GM23338 (cell line): ENCODE measurements around the gene FLNB. TPM values are rescaled to one million over a fixed set of nuclear protein-coding genes. Genes with fewer than 3 reads are reported as not detected.
A peak's percentile ranks its signal among the peaks of the same experiment; 100 is the strongest.

Experiments used
- ATAC-seq: fragments of 200-7000 bp; cut with Tn5 transposase; 3 replicates; pipeline ENCODE4 v1.9.1; 2020
- DNase-seq: peaks from one replicate; pipeline ENCODE4 v3.0.0-alpha.2; 2015; ENCODE audit warnings: low spot score
- H2AFZ ChIP-seq: fragments of 200-600 bp; sonication (generic); 2 replicates; pipeline ENCODE4 v1.8.0; 2016; ENCODE audit warnings: antibody characterized with exemption, mild to moderate bottlenecking, moderate library complexity
- H3F3A ChIP-seq: fragments of 200-600 bp; sonication (generic); replicated peaks from 2 replicates; pipeline ENCODE4 v1.8.0; 2017; ENCODE audit warnings: antibody characterized with exemption, mixed run types, low read depth
- H3K27ac ChIP-seq: fragments of 200-600 bp; sonication (generic); 2 replicates; pipeline ENCODE4 v1.6.1; 2016; ENCODE audit warnings: low read depth
- H3K27me3 ChIP-seq: fragments of 200-600 bp; sonication (generic); 2 replicates; pipeline ENCODE4 v1.8.0; 2016; ENCODE audit warnings: mild to moderate bottlenecking, mixed run types, moderate library complexity; ENCODE audit not compliant: insufficient read depth
- H3K36me3 ChIP-seq: fragments of 200-600 bp; sonication (generic); 2 replicates; pipeline ENCODE4 v1.8.0; 2016; ENCODE audit warnings: mild to moderate bottlenecking; ENCODE audit not compliant: insufficient read depth
- H3K4me1 ChIP-seq: fragments of 200-600 bp; sonication (generic); 2 replicates; pipeline ENCODE4 v1.8.0; 2016; ENCODE audit warnings: mild to moderate bottlenecking, moderate library complexity; ENCODE audit not compliant: insufficient read depth
- H3K4me2 ChIP-seq: fragments of 200-600 bp; sonication (generic); 2 replicates; pipeline ENCODE4 v1.7.1; 2017; ENCODE audit warnings: mixed run types
- H3K4me3 ChIP-seq: fragments of 200-600 bp; sonication (generic); 2 replicates; pipeline ENCODE4 v1.6.1; 2016; ENCODE audit warnings: mixed run types
- H3K79me2 ChIP-seq: fragments of 200-600 bp; sonication (generic); replicated peaks from 2 replicates; pipeline ENCODE4 v1.8.0; 2017; ENCODE audit warnings: mild to moderate bottlenecking; ENCODE audit not compliant: insufficient read depth
- H3K9me2 ChIP-seq: fragments of 200-600 bp; sonication (generic); 2 replicates; pipeline ENCODE4 v1.8.0; 2017; ENCODE audit not compliant: insufficient read depth
- H4K20me1 ChIP-seq: fragments of 200-600 bp; sonication (generic); replicated peaks from 2 replicates; pipeline ENCODE4 v1.8.0; 2017; ENCODE audit warnings: mild to moderate bottlenecking; ENCODE audit not compliant: insufficient read depth
- H3K27ac Mint-ChIP-seq: 2 replicates; pipeline ENCODE4 v1.8.0; 2020; ENCODE audit warnings: inconsistent platforms, mild to moderate bottlenecking, moderate library complexity, mixed read lengths
- H3K27me3 Mint-ChIP-seq: 3 replicates; pipeline ENCODE4 v1.8.0; 2022; ENCODE audit warnings: low read depth, mild to moderate bottlenecking, moderate library complexity, mixed read lengths, inconsistent platforms; ENCODE audit not compliant: insufficient read depth, poor library complexity
- H3K36me3 Mint-ChIP-seq: 3 replicates; pipeline ENCODE4 v1.8.0; 2021; ENCODE audit warnings: low read depth, mild to moderate bottlenecking, inconsistent platforms, moderate library complexity, mixed read lengths
- H3K4me1 Mint-ChIP-seq: 3 replicates; pipeline ENCODE4 v1.8.0; 2020; ENCODE audit warnings: mild to moderate bottlenecking, inconsistent platforms, mixed read lengths
- H3K4me3 Mint-ChIP-seq: 3 replicates; pipeline ENCODE4 v1.8.0; 2021; ENCODE audit warnings: moderate library complexity, mild to moderate bottlenecking, inconsistent platforms, mixed read lengths
- H3K9me3 Mint-ChIP-seq: 3 replicates; pipeline ENCODE4 v1.8.0; 2020; ENCODE audit warnings: moderate library complexity, mild to moderate bottlenecking, inconsistent platforms, mixed read lengths
- CREB1 ChIP-seq: fragments of 250-450 bp; sonication (Bioruptor Pico); IDR thresholded peaks from 2 replicates; pipeline ENCODE4 v1.5.0; 2020; ENCODE audit warnings: low read depth, mild to moderate bottlenecking, moderate library complexity
- EZH2 ChIP-seq: fragments of 200-600 bp; sonication (generic); IDR thresholded peaks from one replicate; pipeline ENCODE4 v1.8.0; 2017; ENCODE audit warnings: antibody characterized with exemption, mild to moderate bottlenecking, low read depth; ENCODE audit not compliant: unreplicated experiment
- EZH2phosphoT487 ChIP-seq: fragments of 200-600 bp; sonication (generic); IDR thresholded peaks from one replicate; pipeline ENCODE4 v1.8.1; 2018; ENCODE audit warnings: antibody characterized with exemption; ENCODE audit not compliant: unreplicated experiment
- NANOG ChIP-seq: IDR thresholded peaks from 2 replicates; pipeline ENCODE4 v1.6.1; 2016; ENCODE audit warnings: antibody characterized with exemption, borderline replicate concordance
- POLR2AphosphoS5 ChIP-seq: IDR thresholded peaks from 2 replicates; pipeline ENCODE4 v1.6.1; 2016; ENCODE audit warnings: antibody characterized with exemption, low read depth
- ZNF114 ChIP-seq: fragments of 250-450 bp; sonication (Bioruptor Pico); IDR thresholded peaks from 2 replicates; pipeline ENCODE4 v1.5.0; 2020; ENCODE audit warnings: mild to moderate bottlenecking, moderate library complexity
- ZNF331 ChIP-seq: fragments of 250-450 bp; sonication (Bioruptor Pico); IDR thresholded peaks from 2 replicates; pipeline ENCODE4 v1.5.0; 2020; ENCODE audit warnings: low read depth, mild to moderate bottlenecking, moderate library complexity
- polyA plus RNA-seq: library from polyadenylated mRNA; unstranded; fragments of >200 nt; fragmentation: Nextera tagmentation; extraction: Ambion mirVana; gene quantifications from 2 replicates; pipeline ENCODE4 v1.2.1, GENCODE V29; 2016
- total RNA-seq: library from RNA; depleted of rRNA; stranded (reverse); fragments of >200 nt; shearing (Covaris generic); gene quantifications from 2 replicates; pipeline ENCODE4 v1.2.3, GENCODE V29; 2014
- TF ChIP-seq, protein P1 (sequence below), 2 experiments: fragments of 200-600 bp in 1 of 2; sonication (generic) in 1 of 2; conservative IDR thresholded peaks; 2 replicates each; pipeline versions ENCODE4 v1.5.1 to v1.6.1; 2016 to 2017; ENCODE audit warnings: antibody characterized with exemption in 2 of 2, low read depth in 2 of 2, mild to moderate bottlenecking in 2 of 2, moderate library complexity in 1 of 2
- TF ChIP-seq, protein P2 (sequence below): IDR thresholded peaks from one replicate; pipeline ENCODE4 v1.6.1; 2018; ENCODE audit warnings: antibody characterized with exemption; ENCODE audit not compliant: unreplicated experiment
- TF ChIP-seq, protein P3 (sequence below): IDR thresholded peaks from 2 replicates; pipeline ENCODE4 v1.6.1; 2016; ENCODE audit warnings: antibody characterized with exemption

FLNB gene
- total and polyA plus RNA-seq, 2 experiments from 2014 or later = 39.7 to 179 TPM

DNA sequence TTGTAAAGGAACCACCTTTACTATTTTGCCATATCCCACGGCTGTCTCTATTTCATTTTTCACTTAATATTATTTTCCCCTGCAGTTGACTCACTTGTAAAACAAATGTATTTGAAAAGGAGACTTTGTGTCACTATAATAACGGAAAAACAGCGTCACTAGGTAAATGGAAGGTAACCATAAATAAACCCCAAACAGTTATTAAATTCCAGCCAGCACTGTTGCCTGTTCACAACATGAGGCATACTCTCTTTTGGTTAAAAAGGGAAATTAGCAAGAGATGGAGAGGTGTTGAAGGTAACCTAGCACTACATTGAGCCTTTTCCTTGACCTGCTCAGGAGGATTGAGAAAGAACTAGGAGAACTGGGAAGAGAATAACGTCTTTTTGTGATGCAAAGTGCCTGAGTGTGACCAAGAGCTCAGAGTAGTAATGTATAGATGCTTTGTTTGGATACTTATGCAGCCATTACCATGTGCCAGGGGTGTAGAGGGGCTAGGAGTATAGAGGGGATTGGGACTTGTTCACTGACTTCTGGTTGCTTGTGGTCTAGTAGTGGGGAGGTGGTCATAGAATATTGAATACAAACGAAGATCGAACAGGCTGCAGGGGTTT lies 19.6 kb downstream of the FLNB start:
- Histone ChIP-seq H3K27ac (peak overlapping the region; percentile 60), H3K9me2 (no peaks in the 10 kb centered on the region), H3K4me2 (peak overlapping the region; percentile 50), H3K36me3 (no peaks in the 10 kb centered on the region), H3K4me1 (peaks cover 73% of the 10 kb centered on the region), H4K20me1 (no peaks in the 10 kb centered on the region; the same call in 1 of the 2 replicates), H2AFZ (no peak overlapping the region), H3K79me2 (peaks cover 100% of the 10 kb centered on the region), H3K27me3 (no peaks in the 10 kb centered on the region), H3K4me3 (peak overlapping the region; percentile 2; the same call in 1 of the 2 replicates), H3F3A (peaks cover 7% of the 10 kb centered on the region; the same call in 1 of the 2 replicates)
- Mint-ChIP-seq H3K27me3 (peaks cover 7% of the 10 kb centered on the region), H3K36me3 (no peaks in the 10 kb centered on the region), H3K4me1 (peaks cover 53% of the 10 kb centered on the region), H3K27ac (peak overlapping the region; percentile 45), H3K9me3 (no peaks in the 10 kb centered on the region), H3K4me3 (peak overlapping the region; percentile 0; the same call in 1 of the 3 replicates)
- ATAC-seq = peak; percentile 45
- TF ChIP-seq ZNF331 (CRISPR knock-in tag) (no peak), EZH2 (no peak), POLR2AphosphoS5 (no peak), EZH2phosphoT487 (no peak), ZNF114 (CRISPR knock-in tag) (no peak), NANOG (no peak), CREB1 (CRISPR knock-in tag) (no peak)
- TF ChIP-seq, protein P1, sequence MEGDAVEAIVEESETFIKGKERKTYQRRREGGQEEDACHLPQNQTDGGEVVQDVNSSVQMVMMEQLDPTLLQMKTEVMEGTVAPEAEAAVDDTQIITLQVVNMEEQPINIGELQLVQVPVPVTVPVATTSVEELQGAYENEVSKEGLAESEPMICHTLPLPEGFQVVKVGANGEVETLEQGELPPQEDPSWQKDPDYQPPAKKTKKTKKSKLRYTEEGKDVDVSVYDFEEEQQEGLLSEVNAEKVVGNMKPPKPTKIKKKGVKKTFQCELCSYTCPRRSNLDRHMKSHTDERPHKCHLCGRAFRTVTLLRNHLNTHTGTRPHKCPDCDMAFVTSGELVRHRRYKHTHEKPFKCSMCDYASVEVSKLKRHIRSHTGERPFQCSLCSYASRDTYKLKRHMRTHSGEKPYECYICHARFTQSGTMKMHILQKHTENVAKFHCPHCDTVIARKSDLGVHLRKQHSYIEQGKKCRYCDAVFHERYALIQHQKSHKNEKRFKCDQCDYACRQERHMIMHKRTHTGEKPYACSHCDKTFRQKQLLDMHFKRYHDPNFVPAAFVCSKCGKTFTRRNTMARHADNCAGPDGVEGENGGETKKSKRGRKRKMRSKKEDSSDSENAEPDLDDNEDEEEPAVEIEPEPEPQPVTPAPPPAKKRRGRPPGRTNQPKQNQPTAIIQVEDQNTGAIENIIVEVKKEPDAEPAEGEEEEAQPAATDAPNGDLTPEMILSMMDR (conservative IDR thresholded peaks at IDR 0.05; ENCODE audit: low read depth in 2 of 2) = no peak
- TF ChIP-seq, protein P2, sequence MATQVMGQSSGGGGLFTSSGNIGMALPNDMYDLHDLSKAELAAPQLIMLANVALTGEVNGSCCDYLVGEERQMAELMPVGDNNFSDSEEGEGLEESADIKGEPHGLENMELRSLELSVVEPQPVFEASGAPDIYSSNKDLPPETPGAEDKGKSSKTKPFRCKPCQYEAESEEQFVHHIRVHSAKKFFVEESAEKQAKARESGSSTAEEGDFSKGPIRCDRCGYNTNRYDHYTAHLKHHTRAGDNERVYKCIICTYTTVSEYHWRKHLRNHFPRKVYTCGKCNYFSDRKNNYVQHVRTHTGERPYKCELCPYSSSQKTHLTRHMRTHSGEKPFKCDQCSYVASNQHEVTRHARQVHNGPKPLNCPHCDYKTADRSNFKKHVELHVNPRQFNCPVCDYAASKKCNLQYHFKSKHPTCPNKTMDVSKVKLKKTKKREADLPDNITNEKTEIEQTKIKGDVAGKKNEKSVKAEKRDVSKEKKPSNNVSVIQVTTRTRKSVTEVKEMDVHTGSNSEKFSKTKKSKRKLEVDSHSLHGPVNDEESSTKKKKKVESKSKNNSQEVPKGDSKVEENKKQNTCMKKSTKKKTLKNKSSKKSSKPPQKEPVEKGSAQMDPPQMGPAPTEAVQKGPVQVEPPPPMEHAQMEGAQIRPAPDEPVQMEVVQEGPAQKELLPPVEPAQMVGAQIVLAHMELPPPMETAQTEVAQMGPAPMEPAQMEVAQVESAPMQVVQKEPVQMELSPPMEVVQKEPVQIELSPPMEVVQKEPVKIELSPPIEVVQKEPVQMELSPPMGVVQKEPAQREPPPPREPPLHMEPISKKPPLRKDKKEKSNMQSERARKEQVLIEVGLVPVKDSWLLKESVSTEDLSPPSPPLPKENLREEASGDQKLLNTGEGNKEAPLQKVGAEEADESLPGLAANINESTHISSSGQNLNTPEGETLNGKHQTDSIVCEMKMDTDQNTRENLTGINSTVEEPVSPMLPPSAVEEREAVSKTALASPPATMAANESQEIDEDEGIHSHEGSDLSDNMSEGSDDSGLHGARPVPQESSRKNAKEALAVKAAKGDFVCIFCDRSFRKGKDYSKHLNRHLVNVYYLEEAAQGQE = no peak
- TF ChIP-seq, protein P3, sequence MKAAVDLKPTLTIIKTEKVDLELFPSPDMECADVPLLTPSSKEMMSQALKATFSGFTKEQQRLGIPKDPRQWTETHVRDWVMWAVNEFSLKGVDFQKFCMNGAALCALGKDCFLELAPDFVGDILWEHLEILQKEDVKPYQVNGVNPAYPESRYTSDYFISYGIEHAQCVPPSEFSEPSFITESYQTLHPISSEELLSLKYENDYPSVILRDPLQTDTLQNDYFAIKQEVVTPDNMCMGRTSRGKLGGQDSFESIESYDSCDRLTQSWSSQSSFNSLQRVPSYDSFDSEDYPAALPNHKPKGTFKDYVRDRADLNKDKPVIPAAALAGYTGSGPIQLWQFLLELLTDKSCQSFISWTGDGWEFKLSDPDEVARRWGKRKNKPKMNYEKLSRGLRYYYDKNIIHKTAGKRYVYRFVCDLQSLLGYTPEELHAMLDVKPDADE = no peak
- peak; percentile 59 for DNase-seq
